ENCODE results near the gene EMCN. TPM values are rescaled to one million over a fixed set of nuclear protein-coding genes. Genes with fewer than 3 reads are reported as not detected.
"Not testable (repeated sequence)": the region's sequence is repeated elsewhere in the genome, so short reads cannot be mapped to it uniquely, and the experiment has no call there.

Gene EMCN
- total and polyA plus RNA-seq, 8 donors = 1.5 to 5.6 (median 2.4) TPM

DNA sequence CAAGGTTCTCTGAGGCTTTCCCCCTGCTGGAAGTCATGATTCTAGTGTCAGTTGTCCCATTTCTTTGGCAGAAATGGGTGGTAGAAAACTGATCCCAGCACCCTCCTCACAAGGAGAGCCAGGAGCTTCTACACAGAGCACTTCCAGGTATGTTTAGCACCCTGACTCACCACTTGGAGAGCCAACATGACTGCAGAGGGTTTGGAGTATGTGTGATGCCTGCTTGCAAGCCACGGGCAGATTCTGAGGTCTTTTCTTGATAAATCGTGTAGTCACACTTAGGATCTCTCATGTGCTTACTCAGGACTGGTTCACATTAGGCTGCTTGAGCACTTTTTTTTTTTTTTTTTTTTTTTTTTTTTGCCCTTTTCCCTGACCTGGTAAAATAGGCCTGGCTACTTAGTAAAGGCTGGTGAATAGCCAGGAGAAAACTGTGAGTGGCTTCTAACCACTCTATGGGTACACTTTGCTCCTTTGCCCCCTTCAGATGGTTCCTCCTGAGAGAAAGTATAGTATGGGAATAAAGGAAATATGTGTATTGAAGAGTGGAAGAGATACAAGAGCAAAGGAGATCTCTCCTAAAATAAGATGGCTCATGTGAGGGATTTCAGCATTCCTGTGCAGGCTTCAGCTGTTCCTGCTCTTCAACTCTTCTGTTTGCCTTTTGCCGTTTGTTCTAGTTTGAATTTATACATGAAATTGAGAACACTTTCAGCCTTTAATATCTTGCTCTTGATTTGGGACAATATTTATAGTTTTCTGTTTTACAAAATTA lies 103.6 kb downstream of the EMCN start:
- no peak for DNase-seq
- FAIRE-seq = no peak
- TF ChIP-seq CTCF (IDR thresholded peaks at IDR 0.05) = no peak
- Histone ChIP-seq H3K9me3 (no peaks in the 10 kb centered on the region), H3K4me3 (no peak overlapping the region), H3K27ac (no peak overlapping the region), H3K4me1 (no peaks in the 10 kb centered on the region), H3K27me3 (no peaks in the 10 kb centered on the region), H3K36me3 (no peaks in the 10 kb centered on the region)
- intact Hi-C loops (cut with DNase I) = loop anchor here in 1 of 3 donors (10.0 kb wide), 1 partner anchor 331 kb away; no protein-coding TSS in a partner anchor
- ATAC-seq = no peak
- WGBS, 2 donors = 82 to 90% methylated on average over 3 of the region's 3 CpGs

- no peak for ATAC-seq
- Histone ChIP-seq H3K4me3 (no peak overlapping the region), H3K27ac (no peak overlapping the region), H3K36me3 (no peaks in the 10 kb centered on the region), H3K27me3 (no peaks in the 10 kb centered on the region), H3K9me3 (no peaks in the 10 kb centered on the region), H3K4me1 (no peaks in the 10 kb centered on the region)
- no peak for FAIRE-seq
- TF ChIP-seq CTCF (IDR thresholded peaks at IDR 0.05) = no peak
- DNase-seq = no peak
- WGBS, 2 donors = 52 to 70% methylated on average over 1 of the region's 1 CpG
- intact Hi-C loops (cut with DNase I) = no loop called here
These were observed 126.0 kb downstream of the EMCN start for GRCh38 chr4:100391863-100392262.

DNA sequence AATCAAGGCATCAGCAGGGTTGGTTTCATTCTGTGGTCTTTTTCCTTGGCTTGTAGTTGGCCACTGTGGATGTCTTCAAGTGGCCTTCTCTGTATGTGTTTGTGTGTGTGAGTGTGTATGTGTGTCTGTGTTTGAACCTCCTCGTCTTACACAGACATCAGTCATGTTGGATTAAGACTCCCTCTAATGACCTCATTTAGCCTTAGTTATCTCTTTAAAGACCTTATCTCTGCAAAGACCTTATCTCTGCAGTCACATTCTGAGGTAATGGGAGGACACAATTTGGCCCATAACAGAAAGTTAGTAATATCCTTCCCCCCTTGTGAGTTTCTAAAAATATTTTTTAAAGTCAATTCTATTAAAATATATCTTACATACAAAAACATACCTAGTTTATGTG lies 126.7 kb downstream of the EMCN start:
- H3K27me3 ChIP-seq = no peaks in the 10 kb centered on the region
- H3K27ac ChIP-seq = no peak overlapping the region
- no peaks in the 10 kb centered on the region for H3K4me1 ChIP-seq
- H3K9me3 ChIP-seq = no peaks in the 10 kb centered on the region
- 23 to 29% methylated on average over 1 of the region's 1 CpG for WGBS, 2 donors
- TF ChIP-seq CTCF (IDR thresholded peaks at IDR 0.05) = no peak
- no peak for DNase-seq
- FAIRE-seq = no peak
- no peak for ATAC-seq
- H3K4me3 ChIP-seq = no peak overlapping the region
- no peaks in the 10 kb centered on the region for H3K36me3 ChIP-seq
- intact Hi-C loops (cut with DNase I) = no loop called here

DNA sequence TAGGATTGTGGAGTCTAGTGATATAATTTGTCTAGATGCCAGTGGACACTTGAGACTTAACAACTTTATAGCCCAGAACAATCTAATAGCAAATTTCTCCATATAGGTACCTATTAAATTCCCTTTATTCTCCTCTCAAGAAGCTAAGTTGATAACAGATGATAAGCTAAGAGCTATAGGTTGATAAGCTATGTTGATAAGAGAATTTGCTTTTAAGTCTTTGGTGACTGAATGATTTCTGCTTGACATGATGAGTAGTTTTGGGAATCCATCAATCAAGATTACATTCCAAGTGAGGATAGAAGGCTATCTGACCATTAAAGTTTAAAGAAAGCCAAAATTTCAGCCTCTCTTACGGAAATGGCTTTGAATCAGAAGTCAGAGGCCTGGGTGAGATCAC lies 131.6 kb downstream of the EMCN start:
- intact Hi-C loops (cut with DNase I) = no loop called here
- H3K27ac ChIP-seq = no peak overlapping the region
- 61 to 63% methylated on average over 1 of the region's 1 CpG for WGBS, 2 donors
- no peaks in the 10 kb centered on the region for H3K36me3 ChIP-seq
- no peaks in the 10 kb centered on the region for H3K27me3 ChIP-seq
- no peaks in the 10 kb centered on the region for H3K4me1 ChIP-seq
- no peak for DNase-seq
- H3K4me3 ChIP-seq = no peak overlapping the region
- no peak for ATAC-seq
- H3K9me3 ChIP-seq = no peaks in the 10 kb centered on the region
- TF ChIP-seq CTCF (IDR thresholded peaks at IDR 0.05) = no peak
- no peak for FAIRE-seq

DNA sequence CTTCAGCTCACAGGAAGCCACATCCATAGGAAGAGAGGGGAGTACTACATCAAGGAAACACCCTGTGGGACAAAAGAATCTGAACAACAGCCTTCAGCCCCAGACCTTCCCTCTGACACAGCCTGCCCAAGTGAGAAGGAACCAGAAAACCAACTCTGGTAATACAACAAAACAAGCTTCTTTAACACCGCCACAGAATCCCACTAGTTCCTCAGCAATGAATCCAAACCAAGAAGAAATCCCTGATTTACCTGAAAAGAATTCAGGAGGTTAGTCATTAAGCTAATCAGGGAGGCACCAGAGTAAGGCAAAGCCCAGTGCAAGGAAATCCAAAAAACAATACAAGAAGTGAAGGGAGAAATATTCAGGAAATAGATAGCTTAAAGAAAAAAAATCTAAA lies 137.4 kb downstream of the EMCN start:
- ATAC-seq; H3K27me3 ChIP-seq; intact Hi-C loops (cut with DNase I); H3K4me3 ChIP-seq; H3K27ac ChIP-seq; H3K36me3 ChIP-seq; H3K9me3 ChIP-seq; DNase-seq; H3K4me1 ChIP-seq; FAIRE-seq: not testable (repeated sequence)
- 69 to 88% methylated on average over 1 of the region's 1 CpG for WGBS, 2 donors
